ENCODE results near the gene PITPNM3.
"Not testable (repeated sequence)": the region's sequence is repeated elsewhere in the genome, so short reads cannot be mapped to it uniquely, and the experiment has no call there.

PITPNM3 gene

GRCh38 chr17:6587310-6587709 is 31.0 kb upstream of the PITPNM3 start:
- H3K9me3 Mint-ChIP-seq, result peaks cover 33% of the 10 kb centered on the region
- H3K27ac Mint-ChIP-seq, result no peak overlapping the region
- peaks cover 29% of the 10 kb centered on the region for H3K4me1 Mint-ChIP-seq (ENCODE audit: low read depth)
- H3K27me3 Mint-ChIP-seq, result no peaks in the 10 kb centered on the region
- peaks cover 97% of the 10 kb centered on the region for H3K36me3 Mint-ChIP-seq (ENCODE audit: low read depth)
- intact Hi-C loops (cut with micrococcal nuclease), result no loop called here
- no peak overlapping the region for H3K4me3 Mint-ChIP-seq

DNA sequence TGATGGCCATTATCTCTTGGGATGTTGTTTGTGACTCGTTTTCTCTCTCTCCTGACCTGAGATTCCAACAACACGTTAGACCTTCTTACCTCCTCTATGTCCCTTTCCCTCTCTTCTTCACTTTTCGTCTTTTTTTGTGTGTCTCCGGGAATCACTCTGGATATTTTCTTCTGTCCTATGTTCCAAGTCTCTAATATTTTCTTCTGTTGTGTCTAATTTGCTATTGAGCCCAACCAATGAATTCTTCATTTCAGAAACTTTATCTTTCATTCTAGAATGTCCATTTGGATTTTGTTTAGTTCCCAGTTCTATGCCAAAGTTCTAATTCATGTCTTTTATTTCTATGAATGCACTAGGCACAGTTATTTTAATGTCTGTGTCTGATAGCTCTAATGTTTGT is 27.1 kb upstream of the PITPNM3 start:
- no peak overlapping the region for H3K27ac Mint-ChIP-seq
- H3K4me1 Mint-ChIP-seq (ENCODE audit: low read depth), result peaks cover 7% of the 10 kb centered on the region
- no peak overlapping the region for H3K4me3 Mint-ChIP-seq
- H3K27me3 Mint-ChIP-seq, result no peaks in the 10 kb centered on the region
- peaks cover 32% of the 10 kb centered on the region for H3K9me3 Mint-ChIP-seq
- peaks cover 81% of the 10 kb centered on the region for H3K36me3 Mint-ChIP-seq (ENCODE audit: low read depth)
- intact Hi-C loops (cut with micrococcal nuclease), result no loop called here

DNA sequence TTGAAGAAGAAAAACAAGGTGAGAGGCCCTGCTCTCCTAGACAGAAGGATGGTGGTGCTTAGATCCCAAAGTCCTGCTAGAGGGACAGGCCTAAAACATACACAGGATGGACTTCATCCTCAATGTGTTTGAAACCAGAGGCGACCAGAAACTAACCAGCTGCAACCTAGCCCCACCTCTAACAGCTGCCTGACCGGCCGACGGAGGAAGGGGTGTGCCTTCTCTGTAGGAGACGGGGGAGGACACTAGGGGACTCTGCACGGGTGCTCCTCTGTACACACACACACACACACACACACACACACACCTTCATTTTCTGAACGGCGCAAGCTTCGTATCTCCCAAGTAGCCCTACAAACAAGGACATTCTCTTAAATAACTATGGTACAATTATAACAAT is 24.3 kb upstream of the PITPNM3 start:
- no peak overlapping the region for H3K4me3 Mint-ChIP-seq
- peaks cover 27% of the 10 kb centered on the region for H3K9me3 Mint-ChIP-seq
- peaks cover 23% of the 10 kb centered on the region for H3K4me1 Mint-ChIP-seq (ENCODE audit: low read depth)
- peaks cover 69% of the 10 kb centered on the region for H3K36me3 Mint-ChIP-seq (ENCODE audit: low read depth)
- H3K27me3 Mint-ChIP-seq, result no peaks in the 10 kb centered on the region
- intact Hi-C loops (cut with micrococcal nuclease), result no loop called here
- H3K27ac Mint-ChIP-seq, result no peak overlapping the region

GRCh38 chr17:6578491-6578890 is 22.1 kb upstream of the PITPNM3 start:
- Mint-ChIP-seq H3K9me3 (peaks cover 11% of the 10 kb centered on the region), H3K27ac (no peak overlapping the region), H3K4me1 (ENCODE audit: low read depth) (peaks cover 42% of the 10 kb centered on the region), H3K27me3 (no peaks in the 10 kb centered on the region), H3K4me3 (no peak overlapping the region), H3K36me3 (ENCODE audit: low read depth) (peaks cover 48% of the 10 kb centered on the region)
- intact Hi-C loops (cut with micrococcal nuclease), result no loop called here

DNA sequence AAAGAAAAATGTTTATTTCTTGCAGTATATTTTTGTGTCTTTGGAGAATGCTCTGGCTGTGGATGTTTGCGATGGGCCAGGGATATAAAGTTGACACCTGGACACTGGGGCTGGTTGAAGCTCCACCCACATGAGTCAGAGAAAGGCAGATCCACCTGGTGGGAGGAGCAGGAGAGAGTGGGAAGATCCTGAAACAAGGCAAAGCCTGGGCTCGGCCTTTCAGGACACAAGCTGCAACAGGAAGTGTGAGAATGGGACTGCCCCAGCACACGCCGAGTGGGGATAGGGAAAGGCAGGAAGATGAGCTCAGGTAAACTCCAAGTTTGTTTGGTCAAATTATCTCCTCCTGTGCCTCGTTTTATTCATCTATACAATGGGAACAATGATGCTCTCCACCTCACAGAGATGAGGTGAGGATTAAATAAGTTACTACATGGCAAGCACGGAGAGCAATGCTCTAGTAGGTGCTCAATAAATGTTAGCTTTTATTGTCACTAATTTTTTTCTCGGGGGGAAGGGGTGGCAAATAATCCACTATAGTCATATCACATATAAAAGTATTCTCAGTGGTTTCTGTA is 21.4 kb upstream of the PITPNM3 start:
- Mint-ChIP-seq H3K27ac (no peak overlapping the region), H3K4me3 (no peak overlapping the region), H3K9me3 (peaks cover 11% of the 10 kb centered on the region), H3K36me3 (ENCODE audit: low read depth) (peaks cover 44% of the 10 kb centered on the region), H3K4me1 (ENCODE audit: low read depth) (peaks cover 49% of the 10 kb centered on the region), H3K27me3 (no peaks in the 10 kb centered on the region)
- intact Hi-C loops (cut with micrococcal nuclease), result no loop called here

- peaks cover 36% of the 10 kb centered on the region for H3K36me3 Mint-ChIP-seq (ENCODE audit: low read depth)
- H3K27me3 Mint-ChIP-seq, result peaks cover 3% of the 10 kb centered on the region
- peaks cover 11% of the 10 kb centered on the region for H3K9me3 Mint-ChIP-seq
- peak overlapping the region; percentile 75 for H3K27ac Mint-ChIP-seq
- peaks cover 51% of the 10 kb centered on the region for H3K4me1 Mint-ChIP-seq (ENCODE audit: low read depth)
- no peak overlapping the region for H3K4me3 Mint-ChIP-seq
- intact Hi-C loops (cut with micrococcal nuclease), result no loop called here
These were observed 19.9 kb upstream of the PITPNM3 start for GRCh38 chr17:6576038-6576785.

GRCh38 chr17:6575596-6575988 is 19.2 kb upstream of the PITPNM3 start:
- peak overlapping the region; percentile 75 for H3K27ac Mint-ChIP-seq
- intact Hi-C loops (cut with micrococcal nuclease), result no loop called here
- peaks cover 51% of the 10 kb centered on the region for H3K4me1 Mint-ChIP-seq (ENCODE audit: low read depth)
- peaks cover 36% of the 10 kb centered on the region for H3K36me3 Mint-ChIP-seq (ENCODE audit: low read depth)
- peak overlapping the region; percentile 49 for H3K4me3 Mint-ChIP-seq
- H3K9me3 Mint-ChIP-seq, result peaks cover 11% of the 10 kb centered on the region
- H3K27me3 Mint-ChIP-seq, result peaks cover 4% of the 10 kb centered on the region

DNA sequence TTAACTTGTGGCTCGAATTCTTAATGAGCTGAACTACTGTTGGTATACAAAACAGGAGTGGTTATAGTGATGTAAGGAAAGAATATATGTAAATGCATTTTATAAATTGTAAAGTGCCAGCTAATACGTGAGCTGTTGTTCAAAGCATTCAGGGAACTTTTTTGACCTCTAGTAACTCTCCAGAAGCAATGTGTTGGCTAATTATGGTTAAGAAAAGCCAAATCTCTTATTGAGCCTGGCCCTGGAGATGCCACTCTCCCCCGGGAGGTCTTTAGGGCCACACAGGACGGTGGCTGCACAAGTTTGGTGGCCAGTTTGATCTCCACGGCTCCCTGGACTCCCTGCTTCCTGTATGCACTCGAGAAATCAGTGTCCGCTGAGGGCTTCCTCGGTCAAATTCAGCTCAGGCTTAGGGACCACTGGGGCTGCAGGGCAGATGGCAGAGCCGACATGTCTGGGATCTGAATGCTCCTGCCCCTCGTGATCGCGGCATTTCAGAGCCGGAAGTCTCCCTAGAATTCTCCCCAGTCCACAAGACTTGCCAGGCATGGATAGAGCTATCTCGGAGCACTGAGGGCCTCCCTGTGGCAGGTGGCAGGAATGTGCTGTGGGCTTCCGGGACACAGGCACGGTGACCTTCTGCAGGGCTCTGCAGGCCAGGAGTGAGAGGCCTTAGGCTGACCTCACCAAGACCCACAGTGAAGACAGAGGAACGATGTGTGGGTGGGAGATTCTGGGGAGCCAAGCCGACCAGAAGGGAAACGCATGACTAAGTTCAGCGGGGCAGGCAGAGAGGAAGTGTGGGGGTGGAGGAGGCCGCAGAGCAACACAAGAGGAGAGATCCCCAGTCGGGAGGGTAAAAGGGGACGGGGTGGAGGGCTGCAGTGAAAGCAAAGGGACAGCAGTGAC is 18.6 kb upstream of the PITPNM3 start:
- H3K4me1 Mint-ChIP-seq (ENCODE audit: low read depth), result peaks cover 55% of the 10 kb centered on the region
- H3K27ac Mint-ChIP-seq, result peak overlapping the region; percentile 75
- H3K9me3 Mint-ChIP-seq, result peaks cover 11% of the 10 kb centered on the region
- peaks cover 36% of the 10 kb centered on the region for H3K36me3 Mint-ChIP-seq (ENCODE audit: low read depth)
- H3K4me3 Mint-ChIP-seq, result peak overlapping the region; percentile 49
- intact Hi-C loops (cut with micrococcal nuclease), result no loop called here
- H3K27me3 Mint-ChIP-seq, result peaks cover 5% of the 10 kb centered on the region

- Mint-ChIP-seq H3K9me3 (peaks cover 11% of the 10 kb centered on the region), H3K4me1 (ENCODE audit: low read depth) (peaks cover 62% of the 10 kb centered on the region), H3K36me3 (ENCODE audit: low read depth) (peaks cover 29% of the 10 kb centered on the region), H3K27me3 (peaks cover 11% of the 10 kb centered on the region), H3K4me3 (no peak overlapping the region), H3K27ac (no peak overlapping the region)
- intact Hi-C loops (cut with micrococcal nuclease), result no loop called here
These were observed 17.8 kb upstream of the PITPNM3 start for GRCh38 chr17:6573982-6574686.

DNA sequence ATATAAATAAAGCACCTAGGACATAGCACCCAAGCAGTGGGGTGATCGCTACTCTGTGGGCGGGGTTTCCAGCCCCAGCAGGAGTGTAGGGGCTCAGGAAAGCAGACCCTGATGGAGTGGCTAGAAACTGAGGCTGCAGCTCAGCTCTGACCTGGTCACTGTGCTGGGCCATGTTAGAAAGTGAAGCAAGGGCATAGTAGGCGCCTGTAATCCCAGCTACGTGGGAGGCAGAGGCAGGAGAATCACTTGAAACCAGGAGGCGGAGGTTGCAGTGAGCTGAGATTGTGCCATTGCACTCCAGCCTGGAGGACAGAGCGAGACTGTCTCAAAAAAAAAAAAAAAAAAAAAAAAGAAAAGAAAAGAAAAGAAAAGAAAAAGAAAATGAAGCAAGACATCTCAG is 17.1 kb upstream of the PITPNM3 start:
- Mint-ChIP-seq H3K9me3 (peaks cover 11% of the 10 kb centered on the region), H3K4me1 (ENCODE audit: low read depth) (peaks cover 63% of the 10 kb centered on the region), H3K36me3 (ENCODE audit: low read depth) (peaks cover 22% of the 10 kb centered on the region), H3K27me3 (peaks cover 15% of the 10 kb centered on the region)
- intact Hi-C loops (cut with micrococcal nuclease); H3K27ac Mint-ChIP-seq; H3K4me3 Mint-ChIP-seq: not testable (repeated sequence)

- peaks cover 20% of the 10 kb centered on the region for H3K27me3 Mint-ChIP-seq
- H3K36me3 Mint-ChIP-seq (ENCODE audit: low read depth), result peaks cover 22% of the 10 kb centered on the region
- H3K27ac Mint-ChIP-seq, result no peak overlapping the region
- peaks cover 11% of the 10 kb centered on the region for H3K9me3 Mint-ChIP-seq
- no peak overlapping the region for H3K4me3 Mint-ChIP-seq
- intact Hi-C loops (cut with micrococcal nuclease), result no loop called here
- H3K4me1 Mint-ChIP-seq (ENCODE audit: low read depth), result peaks cover 69% of the 10 kb centered on the region
These were observed 16.6 kb upstream of the PITPNM3 start for GRCh38 chr17:6572972-6573370.

DNA sequence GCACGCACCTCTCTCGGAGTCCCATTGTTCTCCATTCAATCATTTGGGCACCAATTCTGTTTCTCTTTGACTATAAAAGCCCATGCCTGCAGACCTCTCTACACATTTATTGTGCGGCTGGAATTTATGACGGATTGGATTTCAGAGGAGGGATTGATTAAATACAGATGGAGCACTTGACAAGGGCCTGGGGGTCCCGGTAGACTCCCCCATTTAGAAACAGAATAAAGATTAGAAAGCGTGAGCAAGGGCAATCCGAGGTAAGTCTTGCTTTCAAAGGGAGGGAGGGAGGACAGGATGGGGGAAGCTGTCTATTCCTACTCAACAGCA is 15.1 kb upstream of the PITPNM3 start:
- no peak overlapping the region for H3K27ac Mint-ChIP-seq
- H3K4me1 Mint-ChIP-seq (ENCODE audit: low read depth), result peaks cover 56% of the 10 kb centered on the region
- H3K4me3 Mint-ChIP-seq, result no peak overlapping the region
- intact Hi-C loops (cut with micrococcal nuclease), result no loop called here
- peaks cover 29% of the 10 kb centered on the region for H3K27me3 Mint-ChIP-seq
- H3K9me3 Mint-ChIP-seq, result no peaks in the 10 kb centered on the region
- H3K36me3 Mint-ChIP-seq (ENCODE audit: low read depth), result peaks cover 7% of the 10 kb centered on the region

GRCh38 chr17:6570731-6571451 is 14.5 kb upstream of the PITPNM3 start:
- H3K36me3 Mint-ChIP-seq (ENCODE audit: low read depth), result peaks cover 7% of the 10 kb centered on the region
- intact Hi-C loops (cut with micrococcal nuclease), result no loop called here
- H3K27ac Mint-ChIP-seq, result no peak overlapping the region
- H3K9me3 Mint-ChIP-seq, result no peaks in the 10 kb centered on the region
- H3K27me3 Mint-ChIP-seq, result peaks cover 32% of the 10 kb centered on the region
- H3K4me1 Mint-ChIP-seq (ENCODE audit: low read depth), result peaks cover 51% of the 10 kb centered on the region
- no peak overlapping the region for H3K4me3 Mint-ChIP-seq
